Mesangial cell (primary cell): ENCODE measurements around the gene PRDX3. TPM values are rescaled to one million over a fixed set of nuclear protein-coding genes. Genes with fewer than 3 reads are reported as not detected.

ENCODE experiments used
- total RNA-seq: library from RNA; depleted of rRNA; stranded (reverse); fragments of >200 nt; gene quantifications from 2 replicates; pipeline ENCODE4 v1.2.3, GENCODE V29; 2015

The PRDX3 gene
- 125 and 200 TPM in 2 replicates for total RNA-seq

GRCh38 chr10:119178372-119179119 is at the start of gene PRDX3:
Gene PRDX3, minus strand, starts transcription at chr10:119178812. Its CDS starts 22 bp downstream, at chr10:119178790.

GRCh38 chr10:119207366-119207666 is 28.7 kb upstream of the PRDX3 start, which contains the start of gene GRK5:
Gene GRK5, plus strand, starts transcription at chr10:119207571. Its CDS starts 347 bp downstream, at chr10:119207918.

GRCh38 chr10:119165171-119166117 is 13.2 kb downstream of the PRDX3 start, which contains the start of gene SFXN4:
Gene SFXN4, minus strand, starts transcription at chr10:119165714. Its CDS starts 67 bp downstream, at chr10:119165647.

Other genes with a start within 250 kb of the PRDX3 start
- gene NANOS1, start 149.1 kb downstream of the PRDX3 start, total RNA-seq = 0.81 and 1.9 TPM in 2 replicates
- 61.0 and 62.7 TPM in 2 replicates for gene EIF3A, start 98.0 kb downstream of the PRDX3 start, total RNA-seq
- 28.7 and 39.6 TPM in 2 replicates for gene DENND10, start 74.7 kb downstream of the PRDX3 start, total RNA-seq
- gene SFXN4, start 13.1 kb downstream of the PRDX3 start, total RNA-seq = 37.3 and 80.3 TPM in 2 replicates
- 1.4 and 2.8 TPM in 2 replicates for gene GRK5, start 28.8 kb upstream of the PRDX3 start, total RNA-seq